DOHH2 (cell line): ENCODE data around the gene MRTFA.

Experiments
- CTCF ChIP-seq: fragments of 200-600 bp; sonication (generic); IDR thresholded peaks from one replicate; pipeline ENCODE4 v1.5.1; 2014; ENCODE audit warnings: antibody characterized with exemption, mild to moderate bottlenecking, low read depth, low read length; ENCODE audit not compliant: poor library complexity, severe bottlenecking
- EZH2phosphoT487 ChIP-seq: fragments of 200-600 bp; sonication (generic); IDR thresholded peaks from 2 replicates; pipeline ENCODE4 v1.6.1; 2017; ENCODE audit warnings: borderline replicate concordance, mild to moderate bottlenecking, antibody characterized with exemption, low read length, moderate library complexity, mixed read lengths

- TF ChIP-seq CTCF: no peak
- TF ChIP-seq EZH2phosphoT487: no peak
Observed at GRCh38 chr22:40666151-40666848, 29.8 kb upstream of the MRTFA start.
